Epithelial cell of esophagus (primary cell): ENCODE data around the gene CST7.

Source experiments
- DNase-seq: peaks from one replicate; pipeline ENCODE4 v3.0.0; 2010; ENCODE audit warnings: low read depth
- H3K4me3 ChIP-seq: 2 replicates; pipeline ENCODE4 v1.5.1; 2011; ENCODE audit warnings: mild to moderate bottlenecking, low read length, control low read depth
- CTCF ChIP-seq: IDR thresholded peaks from 2 replicates; pipeline ENCODE4 v1.5.1; 2011; ENCODE audit warnings: low read depth, mild to moderate bottlenecking, low read length, control low read depth, inconsistent platforms; ENCODE audit not compliant: insufficient read depth; ENCODE audit errors: missing control alignments

The CST7 gene

GRCh38 chr20:24948939-24949679, at the start of gene CST7:
Gene CST7 (plus strand): TSS chr20:24949269. CDS start chr20:24949506, 237 bp downstream.
- no peak within 1 kb of the TSS for H3K4me3 ChIP-seq
- DNase-seq: no peak
- TF ChIP-seq CTCF: no peak

GRCh38 chr20:24906806-24907205, 42.3 kb upstream of the CST7 start:
- no peak for TF ChIP-seq CTCF
- no peak for DNase-seq
- H3K4me3 ChIP-seq: no peak overlapping the region

GRCh38 chr20:24908642-24909041, 40.4 kb upstream of the CST7 start:
- DNase-seq: no peak
- no peak for TF ChIP-seq CTCF
- H3K4me3 ChIP-seq: no peak overlapping the region

- TF ChIP-seq CTCF: no peak
- DNase-seq: no peak
- H3K4me3 ChIP-seq: no peak overlapping the region
These were observed 39.8 kb upstream of the CST7 start for GRCh38 chr20:24909086-24909780.

- no peak for TF ChIP-seq CTCF
- DNase-seq: no peak
- no peak overlapping the region for H3K4me3 ChIP-seq
These were observed 39.2 kb upstream of the CST7 start for GRCh38 chr20:24909861-24910260.

GRCh38 chr20:24910461-24910860, 38.6 kb upstream of the CST7 start:
- no peak for TF ChIP-seq CTCF
- no peak overlapping the region for H3K4me3 ChIP-seq
- no peak for DNase-seq
